C4-2B (cell line): ENCODE results near the gene FBLN7.

Source experiments
- ZFX ChIP-seq: fragments of 450-650 bp; IDR thresholded peaks from 2 replicates; pipeline ENCODE4 v1.6.1; 2017
- TF ChIP-seq, protein P1 (sequence below): fragments of 450-650 bp; conservative IDR thresholded peaks from 2 replicates; pipeline ENCODE4 v1.5.1; 2017; ENCODE audit warnings: mild to moderate bottlenecking

DNA sequence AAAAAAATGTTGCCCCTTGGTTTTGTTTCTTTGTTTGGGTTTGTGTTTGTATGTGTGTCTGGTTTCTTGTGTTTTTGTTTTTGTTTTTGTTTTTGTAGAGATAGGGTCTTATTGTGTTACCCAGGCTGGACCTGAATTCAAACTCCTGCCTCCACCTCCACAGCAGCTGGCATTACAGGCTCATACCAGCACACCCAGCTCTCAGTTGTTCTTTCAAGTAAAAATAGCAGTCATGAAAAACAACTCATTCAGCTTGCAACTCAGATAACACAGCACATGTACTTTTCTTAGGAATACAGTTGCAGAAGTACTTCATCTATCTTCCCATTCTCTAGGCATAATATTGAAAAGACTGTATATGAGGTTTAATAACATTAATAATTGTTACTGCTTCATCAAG lies 79.7 kb downstream of the FBLN7 start:
- TF ChIP-seq, protein P1, sequence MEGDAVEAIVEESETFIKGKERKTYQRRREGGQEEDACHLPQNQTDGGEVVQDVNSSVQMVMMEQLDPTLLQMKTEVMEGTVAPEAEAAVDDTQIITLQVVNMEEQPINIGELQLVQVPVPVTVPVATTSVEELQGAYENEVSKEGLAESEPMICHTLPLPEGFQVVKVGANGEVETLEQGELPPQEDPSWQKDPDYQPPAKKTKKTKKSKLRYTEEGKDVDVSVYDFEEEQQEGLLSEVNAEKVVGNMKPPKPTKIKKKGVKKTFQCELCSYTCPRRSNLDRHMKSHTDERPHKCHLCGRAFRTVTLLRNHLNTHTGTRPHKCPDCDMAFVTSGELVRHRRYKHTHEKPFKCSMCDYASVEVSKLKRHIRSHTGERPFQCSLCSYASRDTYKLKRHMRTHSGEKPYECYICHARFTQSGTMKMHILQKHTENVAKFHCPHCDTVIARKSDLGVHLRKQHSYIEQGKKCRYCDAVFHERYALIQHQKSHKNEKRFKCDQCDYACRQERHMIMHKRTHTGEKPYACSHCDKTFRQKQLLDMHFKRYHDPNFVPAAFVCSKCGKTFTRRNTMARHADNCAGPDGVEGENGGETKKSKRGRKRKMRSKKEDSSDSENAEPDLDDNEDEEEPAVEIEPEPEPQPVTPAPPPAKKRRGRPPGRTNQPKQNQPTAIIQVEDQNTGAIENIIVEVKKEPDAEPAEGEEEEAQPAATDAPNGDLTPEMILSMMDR = no peak
- TF ChIP-seq ZFX = no peak
